Activated T-cell treated with anti-CD3 and anti-CD28 coated beads, Interleukin-2, amount 50 U/mL, for 24 hours (primary cell): ENCODE results near the gene MEIS3.
A peak's percentile ranks its signal among the peaks of the same experiment; 100 is the strongest.
"Not testable (repeated sequence)": the region's sequence is repeated elsewhere in the genome, so short reads cannot be mapped to it uniquely, and the experiment has no call there.

Experiments used
- DNase-seq: peaks from one replicate; pipeline ENCODE4 v3.0.0-alpha.2; 2020
- H3K27ac Mint-ChIP-seq: 2 replicates; pipeline ENCODE4 v1.8.0; 2020; ENCODE audit warnings: mild to moderate bottlenecking, mixed read lengths
- H3K27me3 Mint-ChIP-seq: 2 replicates; pipeline ENCODE4 v1.8.0; 2020; ENCODE audit warnings: mixed read lengths
- H3K36me3 Mint-ChIP-seq: 2 replicates; pipeline ENCODE4 v1.8.0; 2020; ENCODE audit warnings: low read depth, mixed read lengths
- H3K4me1 Mint-ChIP-seq: 2 replicates; pipeline ENCODE4 v1.8.0; 2020; ENCODE audit warnings: low read depth, mixed read lengths
- H3K4me3 Mint-ChIP-seq: 2 replicates; pipeline ENCODE4 v1.8.0; 2020; ENCODE audit warnings: mild to moderate bottlenecking, moderate library complexity, mixed read lengths
- H3K9me3 Mint-ChIP-seq: 2 replicates; pipeline ENCODE4 v1.8.0; 2020; ENCODE audit warnings: mixed read lengths

The MEIS3 gene

GRCh38 chr19:47376589-47377144, 42.7 kb downstream of the MEIS3 start:
- DNase-seq = no peak
- H3K9me3 Mint-ChIP-seq = no peaks in the 10 kb centered on the region
- no peaks in the 10 kb centered on the region for H3K27me3 Mint-ChIP-seq
- H3K4me3 Mint-ChIP-seq = no peak overlapping the region
- peaks cover 90% of the 10 kb centered on the region for H3K36me3 Mint-ChIP-seq
- H3K27ac Mint-ChIP-seq = no peak overlapping the region
- peaks cover 12% of the 10 kb centered on the region for H3K4me1 Mint-ChIP-seq

DNA sequence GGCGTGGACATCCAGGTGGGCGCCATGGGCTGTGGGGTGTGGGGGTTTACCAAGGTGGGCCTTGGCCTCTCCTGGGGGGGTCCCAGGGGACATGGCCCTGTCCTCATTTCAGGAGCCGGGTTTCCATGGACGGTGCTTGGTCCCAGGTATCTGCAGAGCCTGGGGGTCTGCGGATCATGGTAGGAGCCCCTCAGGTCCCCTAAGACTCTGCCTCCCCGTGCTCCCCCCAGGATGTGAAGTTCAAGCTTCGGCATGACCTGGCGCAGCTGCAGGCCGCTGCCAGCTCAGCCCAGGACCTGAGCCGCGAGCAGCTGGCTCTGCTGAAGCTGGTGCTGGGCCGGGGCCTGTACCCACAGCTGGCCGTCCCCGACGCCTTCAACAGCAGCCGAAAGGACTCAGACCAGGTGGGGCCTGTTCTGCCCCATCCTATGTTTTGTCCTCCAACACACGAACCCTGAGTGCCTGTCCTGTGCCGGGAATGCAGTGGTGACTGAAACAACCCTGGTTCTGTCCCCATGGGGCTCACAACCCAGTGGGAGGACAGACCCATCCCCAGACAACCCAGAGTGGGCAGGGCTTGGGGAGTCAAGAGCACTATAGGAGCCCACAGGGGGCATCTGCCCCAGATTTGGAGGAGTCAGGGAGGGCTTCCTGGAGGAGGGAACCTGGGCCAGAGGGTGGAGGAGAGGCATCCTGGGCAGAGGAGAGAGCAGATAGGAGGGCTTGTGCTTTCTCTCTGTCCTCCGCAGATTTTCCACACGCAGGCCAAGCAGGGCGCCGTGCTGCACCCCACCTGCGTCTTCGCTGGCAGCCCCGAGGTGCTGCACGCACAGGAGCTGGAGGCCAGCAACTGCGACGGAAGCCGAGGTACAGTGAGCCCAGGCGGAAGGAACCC, 43.4 kb downstream of the MEIS3 start:
- Mint-ChIP-seq H3K4me1 (peaks cover 6% of the 10 kb centered on the region), H3K27ac (no peak overlapping the region), H3K4me3 (no peak overlapping the region), H3K36me3 (peaks cover 89% of the 10 kb centered on the region), H3K27me3 (no peaks in the 10 kb centered on the region), H3K9me3 (no peaks in the 10 kb centered on the region)
- DNase-seq = no peak

GRCh38 chr19:47374876-47375693, 44.2 kb downstream of the MEIS3 start:
- peaks cover 89% of the 10 kb centered on the region for H3K36me3 Mint-ChIP-seq
- H3K27ac Mint-ChIP-seq = no peak overlapping the region
- no peaks in the 10 kb centered on the region for H3K9me3 Mint-ChIP-seq
- no peak overlapping the region for H3K4me3 Mint-ChIP-seq
- H3K27me3 Mint-ChIP-seq = no peaks in the 10 kb centered on the region
- DNase-seq = no peak
- peaks cover under 1% of the 10 kb centered on the region for H3K4me1 Mint-ChIP-seq

DNA sequence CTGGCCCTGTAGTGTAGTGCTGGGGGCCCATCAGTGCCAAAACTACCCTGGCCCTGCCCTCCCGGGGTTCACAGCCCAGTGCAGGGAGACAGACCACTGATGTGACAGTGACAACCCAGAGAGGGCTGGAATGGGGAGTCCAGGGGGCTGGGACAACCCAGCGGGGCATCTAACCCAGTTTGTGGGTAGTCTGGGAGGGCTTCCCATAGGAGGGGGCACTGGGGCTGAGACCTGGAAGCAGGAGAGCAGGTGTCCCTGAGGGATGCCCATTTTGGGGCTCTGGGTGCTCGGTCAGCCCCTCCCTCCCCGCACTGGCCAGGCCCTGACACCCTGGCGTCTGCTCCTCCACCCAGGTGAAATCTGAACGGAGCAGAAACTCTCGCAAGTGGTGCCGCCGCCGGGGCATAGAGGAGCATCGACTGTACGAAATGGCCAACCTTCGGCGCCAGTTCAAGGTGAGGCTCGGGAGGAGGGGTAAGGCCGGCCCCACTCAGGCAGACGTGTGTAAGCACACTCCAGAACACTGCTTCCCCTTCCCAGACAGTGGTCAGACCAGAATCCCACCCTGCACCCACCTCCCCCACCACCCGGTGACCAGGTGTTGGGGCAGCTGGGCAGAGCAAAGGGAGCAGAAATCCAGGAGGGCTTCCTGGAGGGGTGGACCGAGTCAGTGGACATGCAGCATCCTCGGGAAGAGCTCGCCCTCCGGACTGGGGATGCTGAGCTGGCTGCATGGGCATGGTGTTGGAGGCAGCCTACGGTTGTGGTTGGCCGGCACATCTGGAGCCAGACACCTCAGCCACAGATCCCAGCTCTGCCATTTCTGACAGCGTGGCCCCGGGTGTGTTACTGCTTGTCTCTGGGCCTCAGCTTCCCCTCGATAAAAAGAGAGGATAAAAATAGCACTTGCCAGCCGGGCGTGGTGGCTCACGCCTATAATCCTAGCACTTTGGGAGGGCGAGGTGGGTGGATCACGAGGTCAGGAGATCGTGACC, 45.8 kb downstream of the MEIS3 start:
- DNase-seq = no peak
- Mint-ChIP-seq H3K27me3 (no peaks in the 10 kb centered on the region), H3K4me1 (no peaks in the 10 kb centered on the region), H3K4me3 (no peak overlapping the region), H3K36me3 (peaks cover 91% of the 10 kb centered on the region), H3K9me3 (no peaks in the 10 kb centered on the region), H3K27ac (no peak overlapping the region)

DNA sequence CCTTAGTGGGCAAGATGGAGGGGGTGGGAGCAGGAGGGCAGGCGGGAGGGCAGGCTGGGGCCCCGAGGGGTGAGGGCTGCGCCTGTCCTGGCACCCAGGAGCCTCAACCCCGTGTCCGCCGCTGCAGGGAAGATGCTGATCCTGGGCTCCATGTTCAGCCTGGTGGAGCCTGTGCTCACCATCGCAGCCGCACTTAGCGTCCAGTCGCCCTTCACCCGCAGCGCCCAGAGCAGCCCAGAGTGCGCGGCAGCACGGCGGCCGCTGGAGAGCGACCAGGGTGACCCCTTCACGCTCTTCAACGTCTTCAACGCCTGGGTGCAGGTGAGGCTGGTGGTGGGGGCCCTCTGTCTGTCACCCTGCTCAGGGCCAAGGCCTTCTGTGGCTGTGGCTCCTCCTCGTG, 46.7 kb downstream of the MEIS3 start:
- peaks cover 85% of the 10 kb centered on the region for H3K36me3 Mint-ChIP-seq
- H3K27me3 Mint-ChIP-seq = no peaks in the 10 kb centered on the region
- H3K9me3 Mint-ChIP-seq = no peaks in the 10 kb centered on the region
- H3K4me1 Mint-ChIP-seq = no peaks in the 10 kb centered on the region
- H3K27ac Mint-ChIP-seq = no peak overlapping the region
- no peak for DNase-seq
- no peak overlapping the region for H3K4me3 Mint-ChIP-seq

DNA sequence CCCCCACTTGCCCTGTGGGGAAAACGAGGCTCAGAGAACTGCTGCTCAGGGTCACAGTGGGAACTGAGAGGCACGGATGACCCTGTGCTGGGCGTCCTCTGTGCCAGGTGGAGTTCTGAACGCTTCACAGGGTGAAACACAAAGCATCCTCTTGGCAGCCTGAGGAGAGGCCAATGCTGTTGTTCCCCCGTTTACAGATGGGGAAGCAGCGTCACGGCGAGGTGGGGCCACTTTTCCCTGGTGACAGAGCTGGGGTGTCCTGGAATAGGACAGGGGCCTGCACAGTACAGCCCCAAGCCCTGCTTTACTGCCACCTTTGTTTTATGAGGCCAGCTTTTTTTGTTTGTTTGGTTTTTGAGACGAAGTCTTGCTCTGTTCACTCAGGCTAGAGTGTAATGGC, 48.1 kb downstream of the MEIS3 start:
- H3K27ac Mint-ChIP-seq = no peak overlapping the region
- no peaks in the 10 kb centered on the region for H3K27me3 Mint-ChIP-seq
- DNase-seq = no peak
- H3K4me3 Mint-ChIP-seq = no peak overlapping the region
- H3K9me3 Mint-ChIP-seq = no peaks in the 10 kb centered on the region
- H3K36me3 Mint-ChIP-seq = peaks cover 84% of the 10 kb centered on the region
- H3K4me1 Mint-ChIP-seq = no peaks in the 10 kb centered on the region

GRCh38 chr19:47370045-47370611, 49.2 kb downstream of the MEIS3 start:
- peaks cover 82% of the 10 kb centered on the region for H3K36me3 Mint-ChIP-seq

DNA sequence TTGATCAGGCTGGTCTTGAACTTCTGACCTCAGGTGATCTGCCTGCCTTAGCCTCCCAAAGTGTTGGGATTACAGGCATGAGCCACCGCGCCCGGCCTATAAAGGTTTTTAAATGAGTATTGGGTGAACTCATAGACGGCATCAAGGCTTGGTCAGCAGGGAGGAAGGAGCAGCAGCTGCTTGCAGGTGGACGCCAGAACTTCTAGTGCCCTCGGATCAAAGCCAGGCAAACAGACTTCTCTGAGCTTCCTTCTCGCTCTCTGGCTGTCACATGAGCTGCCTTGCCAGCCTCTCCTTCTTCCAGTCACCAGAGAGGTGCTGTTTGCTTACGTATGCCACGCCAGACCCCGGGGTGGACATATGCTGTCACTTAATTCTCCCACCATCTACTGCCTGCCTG, 53.9 kb downstream of the MEIS3 start:
- not testable (repeated sequence) for H3K27me3 Mint-ChIP-seq

More at GRCh38 chr19:47370045-47370611, 49.2 kb downstream of the MEIS3 start:
- Mint-ChIP-seq H3K4me3 (no peak overlapping the region), H3K27me3 (no peaks in the 10 kb centered on the region), H3K9me3 (no peaks in the 10 kb centered on the region), H3K4me1 (no peaks in the 10 kb centered on the region), H3K27ac (peak overlapping the region; percentile 30)
- DNase-seq = no peak

GRCh38 chr19:47363758-47364531, 55.4 kb downstream of the MEIS3 start:
- H3K9me3 Mint-ChIP-seq = no peaks in the 10 kb centered on the region
- peaks cover 84% of the 10 kb centered on the region for H3K36me3 Mint-ChIP-seq
- H3K27ac Mint-ChIP-seq = no peak overlapping the region
- peaks cover 2% of the 10 kb centered on the region for H3K4me1 Mint-ChIP-seq
- no peak overlapping the region for H3K4me3 Mint-ChIP-seq
- H3K27me3 Mint-ChIP-seq = no peaks in the 10 kb centered on the region
- no peak for DNase-seq

More for the DNA sequence above, 53.9 kb downstream of the MEIS3 start:
- H3K4me1 Mint-ChIP-seq, DNase-seq, H3K4me3 Mint-ChIP-seq, H3K9me3 Mint-ChIP-seq, H3K27ac Mint-ChIP-seq: not testable (repeated sequence)
- H3K36me3 Mint-ChIP-seq = peaks cover 84% of the 10 kb centered on the region

DNA sequence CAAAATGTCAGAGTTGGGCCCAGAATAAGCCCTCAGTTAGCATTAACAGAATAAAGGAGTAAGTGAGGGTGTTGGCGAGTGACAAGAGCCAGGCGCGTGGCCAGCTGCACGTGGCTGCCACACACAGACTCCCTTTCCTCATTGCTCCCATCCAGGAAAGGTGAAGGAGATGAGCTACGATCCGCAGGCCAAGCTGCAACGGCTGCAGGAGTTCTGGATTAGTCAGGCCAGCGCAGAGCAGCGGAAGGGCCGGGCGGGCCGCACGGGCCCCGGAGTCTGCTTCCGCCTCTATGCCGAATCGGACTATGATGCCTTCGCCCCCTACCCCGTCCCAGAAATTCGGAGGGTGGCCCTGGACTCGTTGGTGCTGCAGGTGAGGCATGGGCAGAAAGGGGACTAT, 57.0 kb downstream of the MEIS3 start:
- H3K4me1 Mint-ChIP-seq = peaks cover 2% of the 10 kb centered on the region
- no peak for DNase-seq
- H3K36me3 Mint-ChIP-seq = peaks cover 92% of the 10 kb centered on the region
- H3K27me3 Mint-ChIP-seq = no peaks in the 10 kb centered on the region
- H3K4me3 Mint-ChIP-seq = no peak overlapping the region
- H3K27ac Mint-ChIP-seq = no peak overlapping the region
- no peaks in the 10 kb centered on the region for H3K9me3 Mint-ChIP-seq

- Mint-ChIP-seq H3K4me1 (peaks cover 10% of the 10 kb centered on the region), H3K27ac (no peak overlapping the region), H3K9me3 (no peaks in the 10 kb centered on the region), H3K27me3 (no peaks in the 10 kb centered on the region), H3K36me3 (peaks cover 97% of the 10 kb centered on the region), H3K4me3 (no peak overlapping the region)
- no peak for DNase-seq
Observed at GRCh38 chr19:47358936-47359335, 60.4 kb downstream of the MEIS3 start.

DNA sequence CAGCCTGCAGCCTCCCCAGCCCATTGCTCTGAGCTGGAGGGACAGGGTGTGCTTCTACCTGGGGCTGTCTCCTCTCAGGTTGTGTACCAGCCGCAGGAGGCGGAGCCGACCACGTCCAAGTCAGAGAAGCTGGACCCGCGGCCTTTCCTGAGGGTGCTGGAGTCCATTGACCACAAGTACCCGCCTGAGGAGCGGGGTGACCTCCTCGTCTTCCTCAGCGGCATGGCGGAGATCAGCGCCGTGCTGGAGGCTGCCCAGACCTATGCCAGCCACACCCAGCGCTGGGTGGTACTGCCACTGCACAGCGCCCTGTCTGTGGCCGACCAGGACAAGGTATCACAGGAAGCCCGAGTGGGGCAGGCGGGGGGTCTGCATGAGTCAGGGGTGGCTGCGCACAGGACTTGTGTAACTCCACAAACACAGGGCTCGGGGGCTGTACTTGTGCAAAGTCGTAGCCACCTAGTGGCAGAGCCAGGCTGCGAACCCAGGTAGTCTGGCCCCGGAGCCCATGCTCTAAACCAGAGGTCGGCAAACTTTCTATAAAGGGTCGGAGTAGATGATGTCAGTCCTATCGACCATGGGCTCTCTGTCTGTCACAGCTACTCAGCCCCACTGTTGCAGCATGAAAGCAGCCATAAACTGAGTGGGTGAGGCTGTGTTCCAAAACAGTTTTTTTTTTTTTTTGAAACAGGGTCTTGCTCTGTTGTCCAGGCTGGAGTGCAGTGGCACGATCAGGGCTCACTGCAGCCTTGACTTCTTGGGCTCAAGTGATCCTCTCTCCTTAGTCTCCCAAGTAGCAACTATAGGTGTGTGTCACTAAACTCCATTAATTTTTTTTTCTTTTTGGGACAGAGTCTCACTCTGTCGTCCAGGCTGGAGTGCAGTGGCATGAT, 61.3 kb downstream of the MEIS3 start:
- no peak for DNase-seq
- Mint-ChIP-seq H3K27me3 (no peaks in the 10 kb centered on the region), H3K9me3 (no peaks in the 10 kb centered on the region), H3K27ac (no peak overlapping the region), H3K36me3 (peaks cover 97% of the 10 kb centered on the region), H3K4me3 (no peak overlapping the region), H3K4me1 (peaks cover 17% of the 10 kb centered on the region)
